Urinary bladder (tissue), 4 donors: ENCODE results near the gene ABCA4. TPM values are rescaled to one million over a fixed set of nuclear protein-coding genes. Genes with fewer than 3 reads are reported as not detected.

Experiments
- DNase-seq: peaks from one replicate; pipeline ENCODE4 v3.0.0-alpha.2; 2015; ENCODE audit errors: extremely low spot score
- H3K27ac ChIP-seq: one replicate; pipeline ENCODE4 v1.5.1; 2013; ENCODE audit warnings: low read depth, mild to moderate bottlenecking, moderate library complexity
- H3K36me3 ChIP-seq: one replicate; pipeline ENCODE4 v1.6.1; 2013; ENCODE audit warnings: mild to moderate bottlenecking, moderate library complexity; ENCODE audit not compliant: insufficient read depth
- H3K4me1 ChIP-seq: one replicate; pipeline ENCODE4 v1.6.1; 2013; ENCODE audit warnings: mild to moderate bottlenecking, moderate library complexity; ENCODE audit not compliant: insufficient read depth
- H3K4me3 ChIP-seq: one replicate; pipeline ENCODE4 v1.5.1; 2013; ENCODE audit warnings: low read depth, low read length
- WGBS: extraction: QIAGEN DNeasy Blood & Tissue Kit; methylation state at CpG from one replicate; pipeline ENCODE4 v1.1.7; 2013; 5-methylcytosine and 5-hydroxymethylcytosine counted together
- polyA plus RNA-seq: library from polyadenylated mRNA; stranded (reverse); fragments of 200-250 nt; gene quantifications from one replicate; pipeline ENCODE4 v1.2.3, GENCODE V29; 2013
- total RNA-seq: library from RNA; depleted of rRNA; stranded (reverse); fragments of >200 nt; gene quantifications from one replicate; pipeline ENCODE4 v1.2.3, GENCODE V29; 2014
- donor health status: healthy with polysubstance abuse.
- donor health status: healthy.

ABCA4 gene
- total and polyA plus RNA-seq, 2 donors = 0.37 to 0.90 TPM

- Histone ChIP-seq H3K27ac (peak overlapping the region; percentile 54), H3K4me1 (peaks cover 2% of the 10 kb centered on the region), H3K36me3 (no peaks in the 10 kb centered on the region), H3K4me3 (no peak overlapping the region)
- WGBS = 35% methylated on average over 14 of the region's 14 CpGs
- DNase-seq = no peak
These were observed 26.4 kb downstream of the ABCA4 start for GRCh38 chr1:94094469-94095111.

GRCh38 chr1:94093996-94094395 lies 27.0 kb downstream of the ABCA4 start:
- Histone ChIP-seq H3K36me3 (no peaks in the 10 kb centered on the region), H3K27ac (peak overlapping the region; percentile 71), H3K4me3 (no peak overlapping the region), H3K4me1 (peaks cover 2% of the 10 kb centered on the region)
- DNase-seq = no peak
- 72% methylated on average over 6 of the region's 6 CpGs for WGBS

- H3K27ac ChIP-seq = no peak overlapping the region
- no peaks in the 10 kb centered on the region for H3K36me3 ChIP-seq
- peaks cover 2% of the 10 kb centered on the region for H3K4me1 ChIP-seq
- WGBS = 93% methylated on average over 4 of the region's 4 CpGs
- no peak for DNase-seq
- no peak overlapping the region for H3K4me3 ChIP-seq
These were observed 27.6 kb downstream of the ABCA4 start for GRCh38 chr1:94093396-94093795.

GRCh38 chr1:94092210-94092613 lies 28.7 kb downstream of the ABCA4 start:
- H3K4me3 ChIP-seq = no peak overlapping the region
- no peaks in the 10 kb centered on the region for H3K36me3 ChIP-seq
- H3K4me1 ChIP-seq = peaks cover 2% of the 10 kb centered on the region
- H3K27ac ChIP-seq = no peak overlapping the region
- 74% methylated on average over 4 of the region's 4 CpGs for WGBS
- no peak for DNase-seq

GRCh38 chr1:94090761-94091160 lies 30.2 kb downstream of the ABCA4 start:
- Histone ChIP-seq H3K4me1 (no peaks in the 10 kb centered on the region), H3K4me3 (no peak overlapping the region), H3K27ac (no peak overlapping the region), H3K36me3 (no peaks in the 10 kb centered on the region)
- 80% methylated on average over 3 of the region's 3 CpGs for WGBS
- no peak for DNase-seq

GRCh38 chr1:94087193-94087592 lies 33.8 kb downstream of the ABCA4 start:
- H3K4me3 ChIP-seq = no peak overlapping the region
- WGBS = 81% methylated on average over 2 of the region's 2 CpGs
- no peak for DNase-seq
- no peak overlapping the region for H3K27ac ChIP-seq
- no peaks in the 10 kb centered on the region for H3K4me1 ChIP-seq
- no peaks in the 10 kb centered on the region for H3K36me3 ChIP-seq

- no peak for DNase-seq
- Histone ChIP-seq H3K4me3 (no peak overlapping the region), H3K27ac (no peak overlapping the region), H3K36me3 (no peaks in the 10 kb centered on the region), H3K4me1 (no peaks in the 10 kb centered on the region)
- WGBS = 83% methylated on average over 6 of the region's 6 CpGs
These were observed 36.4 kb downstream of the ABCA4 start for GRCh38 chr1:94084547-94084946.

GRCh38 chr1:94084085-94084484 lies 36.9 kb downstream of the ABCA4 start:
- DNase-seq = no peak
- Histone ChIP-seq H3K4me1 (no peaks in the 10 kb centered on the region), H3K27ac (no peak overlapping the region), H3K4me3 (no peak overlapping the region), H3K36me3 (no peaks in the 10 kb centered on the region)

- Histone ChIP-seq H3K4me3 (no peak overlapping the region), H3K27ac (no peak overlapping the region), H3K4me1 (no peaks in the 10 kb centered on the region), H3K36me3 (no peaks in the 10 kb centered on the region)
- DNase-seq = no peak
- WGBS = 61% methylated on average over 4 of the region's 4 CpGs
These were observed 37.3 kb downstream of the ABCA4 start for GRCh38 chr1:94083681-94084080.

GRCh38 chr1:94081566-94082344 lies 39.2 kb downstream of the ABCA4 start:
- Histone ChIP-seq H3K4me3 (no peak overlapping the region), H3K4me1 (no peaks in the 10 kb centered on the region), H3K27ac (no peak overlapping the region), H3K36me3 (no peaks in the 10 kb centered on the region)
- 89% methylated on average over 7 of the region's 7 CpGs for WGBS
- no peak for DNase-seq

GRCh38 chr1:94079989-94080388 lies 41.0 kb downstream of the ABCA4 start:
- WGBS = 84% methylated on average over 3 of the region's 3 CpGs
- no peak for DNase-seq
- H3K4me3 ChIP-seq = no peak overlapping the region
- no peaks in the 10 kb centered on the region for H3K4me1 ChIP-seq
- H3K36me3 ChIP-seq = no peaks in the 10 kb centered on the region
- H3K27ac ChIP-seq = no peak overlapping the region

- WGBS = 90% methylated on average over 6 of the region's 6 CpGs
- Histone ChIP-seq H3K4me1 (no peaks in the 10 kb centered on the region), H3K36me3 (no peaks in the 10 kb centered on the region), H3K27ac (no peak overlapping the region), H3K4me3 (no peak overlapping the region)
- no peak for DNase-seq
These were observed 41.6 kb downstream of the ABCA4 start for GRCh38 chr1:94079080-94079940.

- Histone ChIP-seq H3K4me3 (no peak overlapping the region), H3K4me1 (peaks cover 3% of the 10 kb centered on the region), H3K36me3 (no peaks in the 10 kb centered on the region), H3K27ac (no peak overlapping the region)
- no peak for DNase-seq
- 75% methylated on average over 7 of the region's 7 CpGs for WGBS
These were observed 48.0 kb downstream of the ABCA4 start for GRCh38 chr1:94072840-94073522.
